ENCODE results near the gene SRSF10. TPM values are rescaled to one million over a fixed set of nuclear protein-coding genes. Genes with fewer than 3 reads are reported as not detected.

The SRSF10 gene
- total RNA-seq, 4 donors from 2014 or later, result 75.1 to 97.5 (median 77.3) TPM

DNA sequence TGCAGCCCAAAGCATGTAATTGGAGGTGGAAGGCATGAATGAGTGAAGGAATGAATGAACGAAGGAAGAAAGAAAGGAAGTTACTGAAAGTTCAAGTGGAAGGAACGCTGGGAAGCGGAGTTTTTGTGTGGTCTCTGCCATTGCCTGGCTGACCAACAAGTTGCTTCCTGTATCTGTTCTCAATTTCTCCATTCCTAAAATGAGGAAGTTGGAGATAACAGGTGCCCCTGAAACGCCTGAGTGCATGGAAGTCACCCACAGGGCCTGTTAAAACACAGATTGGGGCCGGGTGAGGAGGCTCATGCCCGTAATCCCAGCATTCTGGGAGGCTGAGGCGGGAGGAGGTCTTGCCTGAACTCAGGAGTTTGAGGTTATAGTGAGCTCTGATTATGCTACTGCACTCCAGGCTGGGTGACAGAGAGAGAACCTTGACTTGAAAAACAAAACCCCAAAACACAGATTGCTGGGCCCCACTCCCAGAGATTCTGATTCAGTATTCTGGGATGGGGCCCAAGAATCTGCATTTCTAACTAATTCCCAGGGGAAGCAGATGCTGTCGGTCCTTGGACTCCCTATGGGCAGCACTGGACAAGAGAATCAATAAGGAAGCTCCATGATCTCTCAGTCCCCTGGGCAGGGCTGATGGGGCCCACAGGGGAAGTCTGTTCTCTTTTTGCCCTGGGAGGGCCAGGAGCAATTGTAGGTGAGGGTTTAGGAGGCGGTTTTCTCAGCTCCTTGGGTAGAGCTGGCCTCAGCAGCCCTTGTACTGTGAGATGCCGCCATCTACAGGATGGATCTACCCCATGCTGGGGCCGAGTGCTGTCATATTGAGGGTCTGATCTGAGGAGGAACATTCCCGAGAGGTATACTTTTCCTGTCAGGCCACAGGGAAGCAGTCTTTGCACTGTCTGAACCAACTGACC, 63.7 kb downstream of the SRSF10 start:
- TF ChIP-seq, protein P1, sequence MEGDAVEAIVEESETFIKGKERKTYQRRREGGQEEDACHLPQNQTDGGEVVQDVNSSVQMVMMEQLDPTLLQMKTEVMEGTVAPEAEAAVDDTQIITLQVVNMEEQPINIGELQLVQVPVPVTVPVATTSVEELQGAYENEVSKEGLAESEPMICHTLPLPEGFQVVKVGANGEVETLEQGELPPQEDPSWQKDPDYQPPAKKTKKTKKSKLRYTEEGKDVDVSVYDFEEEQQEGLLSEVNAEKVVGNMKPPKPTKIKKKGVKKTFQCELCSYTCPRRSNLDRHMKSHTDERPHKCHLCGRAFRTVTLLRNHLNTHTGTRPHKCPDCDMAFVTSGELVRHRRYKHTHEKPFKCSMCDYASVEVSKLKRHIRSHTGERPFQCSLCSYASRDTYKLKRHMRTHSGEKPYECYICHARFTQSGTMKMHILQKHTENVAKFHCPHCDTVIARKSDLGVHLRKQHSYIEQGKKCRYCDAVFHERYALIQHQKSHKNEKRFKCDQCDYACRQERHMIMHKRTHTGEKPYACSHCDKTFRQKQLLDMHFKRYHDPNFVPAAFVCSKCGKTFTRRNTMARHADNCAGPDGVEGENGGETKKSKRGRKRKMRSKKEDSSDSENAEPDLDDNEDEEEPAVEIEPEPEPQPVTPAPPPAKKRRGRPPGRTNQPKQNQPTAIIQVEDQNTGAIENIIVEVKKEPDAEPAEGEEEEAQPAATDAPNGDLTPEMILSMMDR (IDR thresholded peaks at IDR 0.05; ENCODE audit: low read depth), result no peak

DNA sequence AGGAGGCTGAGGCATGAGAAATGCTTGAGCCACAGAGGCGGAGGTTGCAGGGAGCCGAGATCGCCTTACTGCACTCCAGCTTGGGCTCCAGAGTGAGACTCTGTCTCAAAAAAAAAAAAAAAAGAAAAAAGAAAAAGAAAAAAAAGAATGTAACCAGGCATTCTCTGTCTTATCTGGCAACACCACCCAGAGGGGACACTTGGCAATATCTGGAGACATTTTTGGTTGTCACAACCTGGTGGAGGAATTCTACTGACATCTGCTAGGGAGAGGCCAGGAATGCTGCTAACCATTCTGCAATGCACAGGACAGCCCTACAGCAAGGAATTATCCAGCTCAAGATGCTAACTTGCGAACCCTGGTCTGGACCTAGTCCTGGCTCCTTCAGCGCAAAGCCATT, 64.7 kb downstream of the SRSF10 start:
- TF ChIP-seq, protein P1 (IDR thresholded peaks at IDR 0.05; ENCODE audit: low read depth), result no peak

DNA sequence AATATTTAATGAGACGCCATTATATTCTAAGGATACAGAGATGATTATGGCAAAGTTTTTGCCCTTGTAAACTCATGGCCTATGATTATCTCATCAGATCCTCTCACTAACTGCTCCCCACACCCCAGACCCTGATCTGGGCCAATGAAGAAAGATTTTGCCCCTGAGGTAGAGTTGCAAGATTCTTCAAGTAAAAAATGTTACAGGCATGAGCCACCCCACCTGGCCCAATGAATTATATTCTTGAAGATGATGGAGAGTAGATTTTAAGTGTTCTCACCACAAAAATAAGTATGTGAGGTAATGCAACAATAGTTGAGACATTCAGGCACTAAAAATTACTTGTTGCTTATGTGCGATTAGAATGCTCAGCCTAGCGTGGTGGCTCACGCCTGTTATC, 65.2 kb downstream of the SRSF10 start:
- TF ChIP-seq, protein P1 (IDR thresholded peaks at IDR 0.05; ENCODE audit: low read depth), result no peak

Small RNA genes lying within 50 kb of the gene (small RNA-seq; reads per million reads assigned to genes)
- not detected for gene MIR378F

Other genes starting within 250 kb of the SRSF10 start
- 10 to 100 TPM; 45.9 to 56.9 (median 55.6) TPM for gene ELOA, start 236.9 kb downstream of the SRSF10 start, total RNA-seq
- gene PITHD1, start 201.9 kb downstream of the SRSF10 start, total RNA-seq, result 10 to 100 TPM; 46.5 to 71.4 (median 53.4) TPM
- gene LYPLA2, start 189.2 kb downstream of the SRSF10 start, total RNA-seq, result 10 to 100 TPM; 20.3 to 34.0 (median 27.5) TPM
- gene GALE, start 179.6 kb downstream of the SRSF10 start, total RNA-seq, result 10 to 100 TPM; 11.9 to 15.8 (median 13.9) TPM
- 10 to 100 TPM; 23.0 to 66.1 (median 40.8) TPM for gene HMGCL, start 154.9 kb downstream of the SRSF10 start, total RNA-seq
- gene FUCA1, start 112.0 kb downstream of the SRSF10 start, total RNA-seq, result 100 to 1,000 TPM in 1 of 4 donors, 10 to 100 TPM in 3; 30.0 to 121 (median 38.6) TPM
- gene CNR2, start 67.0 kb downstream of the SRSF10 start, total RNA-seq, result under 1 TPM in 1 of 4 donors, not detected in 3; under 0.01 TPM
- 100 to 1,000 TPM in 3 of 4 donors, 10 to 100 TPM in 1; 90.0 to 118 (median 110) TPM for gene PNRC2, start 20.5 kb downstream of the SRSF10 start, total RNA-seq
- under 1 TPM in 3 of 4 donors, not detected in 1; 0.17 to 0.94 (median 0.44) TPM for gene MYOM3, start 131.8 kb upstream of the SRSF10 start, total RNA-seq
- gene IL22RA1, start 162.8 kb upstream of the SRSF10 start, total RNA-seq, result under 1 TPM in 1 of 4 donors, not detected in 3; 0.19 TPM
- 1 to 10 TPM in 1 of 4 donors, under 1 TPM in 2, not detected in 1; 0.22 to 6.1 (median 0.49) TPM for gene IFNLR1, start 207.0 kb upstream of the SRSF10 start, total RNA-seq